Testis (tissue), 3 donors: ENCODE data around the gene ASIC1. TPM values are rescaled to one million over a fixed set of nuclear protein-coding genes. Genes with fewer than 3 reads are reported as not detected.
"Not testable (repeated sequence)": the region's sequence is repeated elsewhere in the genome, so short reads cannot be mapped to it uniquely, and the experiment has no call there.

Experiments used
- DNase-seq: peaks from one replicate; pipeline ENCODE4 v3.0.0-alpha.2; 2019
- H3K27ac ChIP-seq, 2 donors: fragments of 200-600 bp; sonication (generic); one replicate each; pipeline ENCODE4 v1.5.1; 2019
- H3K27me3 ChIP-seq: fragments of 200-600 bp; sonication (generic); one replicate; pipeline ENCODE4 v1.5.1; 2019
- H3K36me3 ChIP-seq: fragments of 200-600 bp; sonication (generic); one replicate; pipeline ENCODE4 v1.5.1; 2017; ENCODE audit warnings: low read depth; ENCODE audit errors: missing control alignments
- H3K4me1 ChIP-seq: fragments of 200-600 bp; sonication (generic); one replicate; pipeline ENCODE4 v1.5.1; 2019
- H3K4me3 ChIP-seq, 2 donors: fragments of 200-600 bp; sonication (generic); one replicate each; pipeline ENCODE4 v1.5.1; 2017 to 2019
- H3K9me3 ChIP-seq: fragments of 200-600 bp; sonication (generic); one replicate; pipeline ENCODE4 v1.5.1; 2017
- CTCF ChIP-seq, 3 experiments: fragments of 450-650 bp in 2 of 3; fragments of 200-600 bp in 1 of 3; sonication (generic) in 1 of 3; IDR thresholded peaks; one replicate each; pipeline ENCODE4 v1.5.1; 2016 to 2019; ENCODE audit warnings: antibody characterized with exemption in 3 of 3, mild to moderate bottlenecking in 2 of 3, moderate library complexity in 1 of 3
- POLR2A ChIP-seq: fragments of 450-650 bp; IDR thresholded peaks from one replicate; pipeline ENCODE4 v1.6.1; 2017; ENCODE audit warnings: antibody characterized with exemption, mild to moderate bottlenecking, moderate library complexity
- WGBS, 2 donors: methylation state at CpG; one replicate each; pipeline ENCODE4 v1.1.5; 2018; 5-methylcytosine and 5-hydroxymethylcytosine counted together
- intact Hi-C: fragments of 100-400 bp; cut with DNase I; formaldehyde crosslinking; loops from one replicate; pipeline ENCODE4 v1.15.1; 2023; ENCODE audit warnings: low total_unique reads
- polyA plus RNA-seq: library from polyadenylated mRNA; stranded (reverse); fragments of 350-450 nt; fragmentation: Illumina TruSeq; extraction: RNeasy Lipid Tissue Mini Kit (QIAGEN cat#74804); gene quantifications from one replicate; pipeline ENCODE4 v1.2.3, GENCODE V29; 2014; ENCODE audit warnings: low read depth, low replicate concordance; ENCODE audit not compliant: insufficient read depth
- total RNA-seq, 2 donors: library from RNA; depleted of rRNA; stranded (reverse); fragments of >200 nt; gene quantifications; one replicate each; pipeline ENCODE4 v1.2.3, GENCODE V29; 2016

The ASIC1 gene
- total and polyA plus RNA-seq, 3 donors from 2014 or later = 1.9 to 3.5 (median 2.7) TPM

DNA sequence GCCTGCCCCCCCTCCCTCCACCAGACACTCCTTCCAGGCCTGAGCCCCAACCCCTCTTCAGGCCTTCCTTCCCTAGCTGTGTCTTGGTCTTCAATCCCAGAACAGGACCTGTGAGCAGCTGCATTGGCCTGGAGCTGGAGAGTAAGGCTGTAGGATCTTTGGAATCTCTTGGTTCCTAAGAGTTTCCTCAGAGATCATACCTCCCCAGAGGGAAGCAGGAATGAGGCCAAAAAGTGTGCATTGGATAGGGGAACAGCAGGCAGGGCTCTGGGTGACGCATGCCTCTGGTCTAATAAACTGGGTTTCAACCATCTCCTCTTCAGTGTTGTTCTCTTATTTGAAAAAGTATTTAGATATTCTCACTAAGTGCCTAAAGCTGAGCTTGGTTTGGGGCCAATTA is 25.9 kb downstream of the ASIC1 start:
- Histone ChIP-seq H3K27ac (no peak overlapping the region), H3K9me3 (no peaks in the 10 kb centered on the region), H3K27me3 (no peaks in the 10 kb centered on the region), H3K36me3 (no peaks in the 10 kb centered on the region), H3K4me3 (no peak overlapping the region), H3K4me1 (peaks cover 8% of the 10 kb centered on the region)
- intact Hi-C loops = no loop called here
- TF ChIP-seq POLR2A (no peak), CTCF (IDR thresholded peaks at IDR 0.05) (no peak)
- DNase-seq = no peak
- 55 to 68% methylated on average over 1 of the region's 1 CpG for WGBS, 2 donors

DNA sequence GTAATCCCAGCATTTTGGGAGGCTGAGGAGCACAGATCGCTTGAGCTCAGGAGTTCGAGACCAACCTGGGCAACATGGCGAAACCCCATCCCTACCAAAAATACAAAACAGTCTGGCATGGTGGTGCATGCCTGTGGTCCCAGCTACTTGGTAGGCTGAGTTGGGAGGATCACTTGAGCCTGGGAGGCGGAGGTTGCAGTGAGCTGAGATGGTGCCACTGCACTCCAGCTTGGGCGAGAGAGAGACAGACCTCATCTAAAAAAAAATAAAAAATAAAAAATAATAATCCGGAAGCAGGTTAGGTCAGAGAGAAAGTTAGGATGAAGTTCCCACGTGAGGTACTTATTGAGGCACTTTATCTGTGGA is 27.0 kb downstream of the ASIC1 start:
- DNase-seq, intact Hi-C loops, H3K36me3 ChIP-seq, H3K27me3 ChIP-seq, H3K9me3 ChIP-seq, H3K4me1 ChIP-seq: not testable (repeated sequence)
- Histone ChIP-seq H3K27ac (peak overlapping the region; percentile 89 to 96), H3K4me3 (peak overlapping the region; percentile 81 to 97)
- WGBS, 2 donors = 29% methylated on average over 7 of the region's 7 CpGs

- Histone ChIP-seq H3K4me3 (peak within 1 kb of the TSS; percentile 81 to 97), H3K4me1 (peaks cover 8% of the 10 kb centered on the region), H3K9me3 (no peaks in the 10 kb centered on the region), H3K36me3 (no peaks in the 10 kb centered on the region), H3K27ac (peak within 1 kb of the TSS; percentile 89 to 96), H3K27me3 (no peaks in the 10 kb centered on the region)
- intact Hi-C loops = no loop called here
- TF ChIP-seq POLR2A = no peak
- peak in 2 of 3 experiments; percentile 31 to 49 for TF ChIP-seq CTCF (IDR thresholded peaks at IDR 0.05)
- 0 to 1% methylated on average over 22 to 52 of the region's 69 CpGs for WGBS, 2 donors
- DNase-seq = peak; percentile 96
Observed at GRCh38 chr12:50084775-50085614, 27.6 kb downstream of the ASIC1 start, which contains the start of gene SMARCD1. TSS of gene SMARCD1 (plus strand) at chr12:50085342. CDS start at chr12:50085370, 28 bp downstream.

- H3K4me1 ChIP-seq = peaks cover 8% of the 10 kb centered on the region
- no peaks in the 10 kb centered on the region for H3K36me3 ChIP-seq
- intact Hi-C loops = no loop called here
- H3K27ac ChIP-seq = peak overlapping the region; percentile 89 to 96
- no peak for TF ChIP-seq CTCF (IDR thresholded peaks at IDR 0.05)
- no peak for TF ChIP-seq POLR2A
- H3K4me3 ChIP-seq = peak overlapping the region; percentile 81 to 97
- H3K27me3 ChIP-seq = no peaks in the 10 kb centered on the region
- WGBS, 2 donors = 1 to 3% methylated on average over 8 of the region's 8 CpGs
- no peak for DNase-seq
- no peaks in the 10 kb centered on the region for H3K9me3 ChIP-seq
Observed at GRCh38 chr12:50085615-50086072, 28.2 kb downstream of the ASIC1 start.

DNA sequence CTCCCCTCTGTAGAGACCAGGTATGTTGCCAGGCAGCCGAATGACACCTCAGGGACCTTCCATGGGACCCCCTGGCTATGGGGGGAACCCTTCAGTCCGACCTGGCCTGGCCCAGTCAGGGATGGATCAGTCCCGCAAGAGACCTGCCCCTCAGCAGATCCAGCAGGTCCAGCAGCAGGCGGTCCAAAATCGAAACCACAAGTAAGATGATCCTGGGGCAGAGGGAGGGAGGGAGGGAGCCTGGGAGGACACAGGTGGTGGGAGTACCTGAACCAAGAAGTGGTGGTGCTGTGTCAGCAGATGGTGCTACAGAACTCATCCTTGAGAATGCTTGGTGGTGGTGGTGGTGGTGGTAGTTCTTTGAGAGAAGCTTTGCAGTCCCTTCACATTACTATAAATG is 28.8 kb downstream of the ASIC1 start:
- intact Hi-C loops = no loop called here
- DNase-seq = no peak
- peak overlapping the region in 1 of 2 donors; percentile 96 for H3K27ac ChIP-seq

More for the DNA sequence above, 28.8 kb downstream of the ASIC1 start:
- Histone ChIP-seq H3K36me3 (no peaks in the 10 kb centered on the region), H3K4me3 (no peak overlapping the region), H3K9me3 (no peaks in the 10 kb centered on the region), H3K27me3 (no peaks in the 10 kb centered on the region), H3K4me1 (peaks cover 8% of the 10 kb centered on the region)
- TF ChIP-seq CTCF (IDR thresholded peaks at IDR 0.05) (no peak), POLR2A (no peak)
- 63 to 67% methylated on average over 1 to 5 of the region's 5 CpGs for WGBS, 2 donors
